Measurements from ENCODE around the gene TRIP4. TPM values are rescaled to one million over a fixed set of nuclear protein-coding genes. Genes with fewer than 3 reads are reported as not detected.
"Not testable (repeated sequence)": the region's sequence is repeated elsewhere in the genome, so short reads cannot be mapped to it uniquely, and the experiment has no call there.

Gene TRIP4
- total RNA-seq, 1 experiment from 2014 or later, result 26.2 TPM

DNA sequence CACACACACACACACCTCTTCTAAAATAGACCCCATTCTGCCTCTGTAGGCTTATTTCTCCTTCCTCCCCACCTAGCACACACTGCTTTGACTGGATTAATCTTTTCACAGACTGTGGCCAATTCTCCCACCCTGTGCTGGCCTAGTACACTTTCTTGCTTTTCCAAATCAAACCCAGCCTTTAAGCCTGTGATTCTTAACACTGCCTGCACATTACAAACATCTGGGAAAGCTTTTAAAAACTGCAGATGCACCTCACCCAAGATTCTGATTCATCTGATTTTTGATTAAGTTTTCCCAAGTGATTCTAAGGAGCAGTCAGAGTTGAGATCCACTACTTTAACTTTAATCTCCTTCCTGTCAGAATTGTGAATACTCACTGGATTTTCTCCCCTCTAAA lies 44.4 kb upstream of the TRIP4 start:
- Histone ChIP-seq H3K27me3 (replicated peaks; ENCODE audit: control insufficient read depth, insufficient read depth, low read length) (no peaks in the 10 kb centered on the region), H3K4me3 (ENCODE audit: low read depth, low read length) (no peak overlapping the region), H3K9me3 (no peaks in the 10 kb centered on the region), H3K4me1 (no peaks in the 10 kb centered on the region), H3K36me3 (ENCODE audit: control insufficient read depth, insufficient read depth, low read length) (no peaks in the 10 kb centered on the region)
- CTCF ChIA-PET, result no interaction called here
- Mint-ChIP-seq H3K27me3 (ENCODE audit: insufficient read depth, unreplicated experiment) (no peaks in the 10 kb centered on the region), H3K27ac (ENCODE audit: unreplicated experiment) (no peak overlapping the region), H3K4me1 (ENCODE audit: low read depth, unreplicated experiment) (no peaks in the 10 kb centered on the region), H3K9me3 (ENCODE audit: unreplicated experiment) (no peaks in the 10 kb centered on the region), H3K36me3 (ENCODE audit: insufficient read depth, unreplicated experiment) (peaks cover 11% of the 10 kb centered on the region), H3K4me3 (ENCODE audit: unreplicated experiment) (no peak overlapping the region)
- no peak for DNase-seq
- POLR2A ChIA-PET, result no interaction called here
- intact Hi-C loops (cut with micrococcal nuclease; ENCODE audit: unreplicated experiment), result no loop called here
- BruUV-seq (replicated peaks), result no TSS peak
- TF ChIP-seq CTCF (IDR thresholded peaks at IDR 0.05; ENCODE audit: insufficient read depth in 1 of 2, low read depth in 1 of 2, low read length in 1 of 2, severe bottlenecking in 1 of 2, unreplicated experiment in 1 of 2), result no peak

- ChIA-PET POLR2A (no interaction called here), CTCF (no interaction called here)
- Histone ChIP-seq H3K4me1 (no peaks in the 10 kb centered on the region), H3K36me3 (ENCODE audit: control insufficient read depth, insufficient read depth, low read length) (no peaks in the 10 kb centered on the region), H3K9me3 (no peaks in the 10 kb centered on the region), H3K4me3 (ENCODE audit: low read depth, low read length) (no peak overlapping the region), H3K27me3 (replicated peaks; ENCODE audit: control insufficient read depth, insufficient read depth, low read length) (no peaks in the 10 kb centered on the region)
- DNase-seq, result no peak
- no peak overlapping the region for H3K27ac Mint-ChIP-seq (ENCODE audit: unreplicated experiment)
- BruUV-seq (replicated peaks), result no TSS peak
- H3K27me3 Mint-ChIP-seq (ENCODE audit: insufficient read depth, unreplicated experiment), result no peaks in the 10 kb centered on the region
- H3K9me3 Mint-ChIP-seq (ENCODE audit: unreplicated experiment), result no peaks in the 10 kb centered on the region
- peaks cover 8% of the 10 kb centered on the region for H3K36me3 Mint-ChIP-seq (ENCODE audit: insufficient read depth, unreplicated experiment)
- TF ChIP-seq CTCF (IDR thresholded peaks at IDR 0.05; ENCODE audit: insufficient read depth in 1 of 2, low read depth in 1 of 2, low read length in 1 of 2, severe bottlenecking in 1 of 2, unreplicated experiment in 1 of 2), result no peak
- H3K4me3 Mint-ChIP-seq (ENCODE audit: unreplicated experiment), result no peak overlapping the region
- H3K4me1 Mint-ChIP-seq (ENCODE audit: low read depth, unreplicated experiment), result no peaks in the 10 kb centered on the region
- intact Hi-C loops (cut with micrococcal nuclease; ENCODE audit: unreplicated experiment), result no loop called here
These were observed 43.8 kb upstream of the TRIP4 start for GRCh38 chr15:64343841-64344240.

- no TSS peak for BruUV-seq (replicated peaks)
These were observed 42.9 kb upstream of the TRIP4 start for GRCh38 chr15:64344651-64345294.

GRCh38 chr15:64346242-64346641 lies 41.4 kb upstream of the TRIP4 start:
- H3K4me1 ChIP-seq; DNase-seq; H3K4me3 Mint-ChIP-seq (ENCODE audit: unreplicated experiment); POLR2A ChIA-PET; H3K4me3 ChIP-seq (ENCODE audit: low read depth, low read length); intact Hi-C loops (cut with micrococcal nuclease; ENCODE audit: unreplicated experiment); CTCF ChIA-PET; H3K27me3 Mint-ChIP-seq (ENCODE audit: insufficient read depth, unreplicated experiment); H3K36me3 Mint-ChIP-seq (ENCODE audit: insufficient read depth, unreplicated experiment); H3K4me1 Mint-ChIP-seq (ENCODE audit: low read depth, unreplicated experiment); BruUV-seq (replicated peaks); H3K9me3 ChIP-seq; H3K36me3 ChIP-seq (ENCODE audit: control insufficient read depth, insufficient read depth, low read length); H3K27ac Mint-ChIP-seq (ENCODE audit: unreplicated experiment); H3K27me3 ChIP-seq (replicated peaks; ENCODE audit: control insufficient read depth, insufficient read depth, low read length); H3K9me3 Mint-ChIP-seq (ENCODE audit: unreplicated experiment): not testable (repeated sequence)

More at GRCh38 chr15:64344651-64345294, 42.9 kb upstream of the TRIP4 start:
- ChIA-PET POLR2A (no interaction called here), CTCF (no interaction called here)
- Mint-ChIP-seq H3K4me1 (ENCODE audit: low read depth, unreplicated experiment) (no peaks in the 10 kb centered on the region), H3K4me3 (ENCODE audit: unreplicated experiment) (no peak overlapping the region), H3K9me3 (ENCODE audit: unreplicated experiment) (no peaks in the 10 kb centered on the region), H3K27ac (ENCODE audit: unreplicated experiment) (no peak overlapping the region), H3K27me3 (ENCODE audit: insufficient read depth, unreplicated experiment) (no peaks in the 10 kb centered on the region), H3K36me3 (ENCODE audit: insufficient read depth, unreplicated experiment) (peaks cover 6% of the 10 kb centered on the region)
- intact Hi-C loops (cut with micrococcal nuclease; ENCODE audit: unreplicated experiment), result no loop called here
- H3K27me3 ChIP-seq (replicated peaks; ENCODE audit: control insufficient read depth, insufficient read depth, low read length), result no peaks in the 10 kb centered on the region
- H3K9me3 ChIP-seq, result no peaks in the 10 kb centered on the region
- no peak for DNase-seq
- no peaks in the 10 kb centered on the region for H3K4me1 ChIP-seq
- no peak for TF ChIP-seq CTCF (IDR thresholded peaks at IDR 0.05; ENCODE audit: insufficient read depth in 1 of 2, low read depth in 1 of 2, low read length in 1 of 2, severe bottlenecking in 1 of 2, unreplicated experiment in 1 of 2)
- no peaks in the 10 kb centered on the region for H3K36me3 ChIP-seq (ENCODE audit: control insufficient read depth, insufficient read depth, low read length)
- H3K4me3 ChIP-seq (ENCODE audit: low read depth, low read length), result no peak overlapping the region
